C4-2B (cell line): ENCODE data around the gene SLC25A12.

Experiments
- CTCF ChIP-seq: fragments of 450-650 bp; conservative IDR thresholded peaks from 2 replicates; pipeline ENCODE4 v1.5.1; 2017; ENCODE audit warnings: mild to moderate bottlenecking
- ZFX ChIP-seq: fragments of 450-650 bp; IDR thresholded peaks from 2 replicates; pipeline ENCODE4 v1.6.1; 2017

GRCh38 chr2:171882089-171882769 is 11.8 kb downstream of the SLC25A12 start:
- TF ChIP-seq CTCF (no peak), ZFX (no peak)
